Sigmoid colon (tissue), 7 donors: ENCODE results near the gene TTC39A. TPM values are rescaled to one million over a fixed set of nuclear protein-coding genes. Genes with fewer than 3 reads are reported as not detected.

Source experiments
- DNase-seq: peaks from one replicate; pipeline ENCODE4 v3.0.0-alpha.2; 2019
- H3K27ac ChIP-seq, 4 donors: fragments of 200-600 bp; sonication (generic); one replicate each; pipeline ENCODE4 v1.5.1; 2016 to 2019; ENCODE audit warnings: mild to moderate bottlenecking in 1 of 4
- H3K27me3 ChIP-seq, 3 donors: fragments of 200-600 bp; sonication (generic); one replicate each; pipeline ENCODE4 v1.5.1; 2019; ENCODE audit warnings: mild to moderate bottlenecking in 1 of 3
- H3K36me3 ChIP-seq, 4 donors: fragments of 200-600 bp; sonication (generic); one replicate each; pipeline ENCODE4 v1.5.1; 2016 to 2019
- H3K4me1 ChIP-seq, 4 donors: fragments of 200-600 bp; sonication (generic); one replicate each; pipeline ENCODE4 v1.5.1; 2017 to 2019
- H3K4me3 ChIP-seq, 4 donors: fragments of 200-600 bp; sonication (generic); one replicate each; pipeline ENCODE4 v1.5.1; 2017 to 2019; ENCODE audit warnings: mild to moderate bottlenecking in 2 of 4, moderate library complexity in 1 of 4
- H3K9me3 ChIP-seq, 4 donors: fragments of 200-600 bp in 3 of 4; sonication (generic) in 3 of 4; one replicate each; pipeline versions ENCODE4 v1.5.1 to v1.6.1; 2013 to 2019
- EP300 ChIP-seq, 4 donors: sonication (generic); formaldehyde crosslinking; IDR thresholded peaks; one replicate each; pipeline ENCODE4 v1.6.1; 2017; ENCODE audit warnings: antibody characterized with exemption in 4 of 4
- POLR2A ChIP-seq, 2 donors: fragments of 450-650 bp; IDR thresholded peaks; one replicate each; pipeline ENCODE4 v1.6.1; 2016; ENCODE audit warnings: antibody characterized with exemption in 2 of 2, mild to moderate bottlenecking in 2 of 2, moderate library complexity in 2 of 2
- POLR2AphosphoS5 ChIP-seq, 4 donors: sonication (generic); formaldehyde crosslinking; IDR thresholded peaks; one replicate each; pipeline ENCODE4 v1.6.1; 2017; ENCODE audit warnings: antibody characterized with exemption in 4 of 4
- WGBS, 2 donors: extraction: QIAGEN DNeasy Blood & Tissue Kit; methylation state at CpG; one replicate each; pipeline ENCODE4 v1.1.7; 2013; 5-methylcytosine and 5-hydroxymethylcytosine counted together
- intact Hi-C: fragments of 100-400 bp; cut with DNase I; formaldehyde crosslinking; loops from one replicate; pipeline ENCODE4 v1.15.1; 2023
- polyA plus RNA-seq, 3 donors: library from polyadenylated mRNA; stranded (reverse); fragments of 200-250 nt; gene quantifications; one replicate each; pipeline ENCODE4 v1.2.3, GENCODE V29; 2013
- total RNA-seq, 4 donors: library from RNA; depleted of rRNA; stranded (reverse); fragments of >200 nt; gene quantifications; one replicate each; pipeline ENCODE4 v1.1.0, GENCODE V29; 2016
- TF ChIP-seq, protein P1 (sequence below), 4 experiments: fragments of 450-650 bp in 3 of 4; fragments of 200-600 bp in 1 of 4; IDR thresholded peaks; one replicate each; pipeline ENCODE4 v1.5.1; 2016 to 2019; ENCODE audit warnings: antibody characterized with exemption in 4 of 4, mild to moderate bottlenecking in 3 of 4, moderate library complexity in 2 of 4
- donor health status: healthy with polysubstance abuse.
- donor health status: Bipolar disorder and iron deficiency.
- donor health status: healthy.

TTC39A gene
- total and polyA plus RNA-seq, 7 donors: under 0.01 to 71.7 (median 16.3) TPM; not detected in 1

DNA sequence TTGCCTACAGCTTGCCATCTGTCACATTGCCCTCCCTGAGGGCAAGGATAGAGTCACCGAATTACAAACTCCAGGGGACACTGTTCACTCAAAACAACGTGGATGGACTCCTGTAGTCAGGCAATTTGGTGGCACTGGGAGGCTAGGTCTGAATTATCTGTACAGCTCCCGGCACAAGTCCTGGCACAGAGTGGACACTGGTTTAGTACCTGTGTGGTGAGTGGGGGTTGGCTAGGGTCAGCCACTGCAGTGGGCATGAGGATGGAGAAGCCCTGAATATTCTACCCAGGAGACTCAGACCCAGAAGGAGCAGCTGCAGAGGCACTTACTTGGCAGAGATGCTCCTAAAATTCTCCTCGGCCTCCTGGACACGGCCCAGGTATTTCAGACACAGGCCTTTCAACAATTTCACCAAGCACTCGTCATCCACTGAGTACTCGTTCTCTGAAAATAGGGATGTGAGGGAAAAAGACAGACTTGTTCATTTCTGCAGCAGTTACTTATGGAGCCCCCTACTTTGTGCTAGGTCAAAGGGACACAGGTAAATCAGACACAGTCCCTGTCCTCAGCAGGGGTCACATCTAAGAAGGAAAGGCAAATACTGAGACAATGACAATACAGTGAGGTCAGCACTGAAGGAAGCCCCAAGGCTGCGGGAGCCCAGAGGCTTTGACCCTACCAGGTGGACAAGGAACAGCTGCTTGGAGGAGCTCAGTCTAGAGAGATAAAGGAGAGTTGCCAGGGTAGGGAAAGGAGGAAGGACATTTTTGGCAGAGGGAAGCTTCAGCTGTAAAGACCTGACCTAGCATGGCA lies 40.5 kb downstream of the TTC39A start:
- intact Hi-C loops: no loop called here

DNA sequence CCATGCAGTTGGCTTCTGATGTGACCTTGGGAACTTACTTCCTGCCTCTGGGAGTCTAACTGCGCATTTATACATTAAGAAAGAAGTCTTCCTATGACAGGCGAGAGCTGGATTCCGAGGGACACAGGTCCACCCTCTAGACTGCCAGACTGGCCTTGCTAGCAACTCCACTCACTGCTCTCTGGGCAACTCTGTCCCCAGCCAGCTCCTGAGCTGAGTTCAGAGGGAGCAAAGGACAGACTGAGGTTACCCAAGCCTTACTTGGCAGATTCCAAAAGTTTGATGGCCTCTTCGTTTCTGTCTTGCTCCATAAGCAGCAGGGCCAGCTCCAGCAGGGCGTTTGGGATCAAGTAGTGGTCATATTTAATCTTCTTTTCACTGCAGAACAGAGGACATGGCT lies 41.8 kb downstream of the TTC39A start:
- Histone ChIP-seq H3K27ac (no peak overlapping the region), H3K27me3 (no peaks in the 10 kb centered on the region), H3K9me3 (no peaks in the 10 kb centered on the region), H3K4me1 (no peaks in the 10 kb centered on the region), H3K36me3 (no peaks in the 10 kb centered on the region), H3K4me3 (no peak overlapping the region)
- TF ChIP-seq EP300 (IDR thresholded peaks at IDR 0.05) (no peak), POLR2AphosphoS5 (IDR thresholded peaks at IDR 0.05) (no peak), POLR2A (IDR thresholded peaks at IDR 0.05) (no peak)
- TF ChIP-seq, protein P1, sequence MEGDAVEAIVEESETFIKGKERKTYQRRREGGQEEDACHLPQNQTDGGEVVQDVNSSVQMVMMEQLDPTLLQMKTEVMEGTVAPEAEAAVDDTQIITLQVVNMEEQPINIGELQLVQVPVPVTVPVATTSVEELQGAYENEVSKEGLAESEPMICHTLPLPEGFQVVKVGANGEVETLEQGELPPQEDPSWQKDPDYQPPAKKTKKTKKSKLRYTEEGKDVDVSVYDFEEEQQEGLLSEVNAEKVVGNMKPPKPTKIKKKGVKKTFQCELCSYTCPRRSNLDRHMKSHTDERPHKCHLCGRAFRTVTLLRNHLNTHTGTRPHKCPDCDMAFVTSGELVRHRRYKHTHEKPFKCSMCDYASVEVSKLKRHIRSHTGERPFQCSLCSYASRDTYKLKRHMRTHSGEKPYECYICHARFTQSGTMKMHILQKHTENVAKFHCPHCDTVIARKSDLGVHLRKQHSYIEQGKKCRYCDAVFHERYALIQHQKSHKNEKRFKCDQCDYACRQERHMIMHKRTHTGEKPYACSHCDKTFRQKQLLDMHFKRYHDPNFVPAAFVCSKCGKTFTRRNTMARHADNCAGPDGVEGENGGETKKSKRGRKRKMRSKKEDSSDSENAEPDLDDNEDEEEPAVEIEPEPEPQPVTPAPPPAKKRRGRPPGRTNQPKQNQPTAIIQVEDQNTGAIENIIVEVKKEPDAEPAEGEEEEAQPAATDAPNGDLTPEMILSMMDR (IDR thresholded peaks at IDR 0.05): no peak
- WGBS, 2 donors: 89 to 93% methylated on average over 5 of the region's 5 CpGs
- DNase-seq: no peak
- intact Hi-C loops: no loop called here

More for the DNA sequence above, 40.5 kb downstream of the TTC39A start:
- H3K4me1 ChIP-seq: no peaks in the 10 kb centered on the region
- no peaks in the 10 kb centered on the region for H3K27me3 ChIP-seq
- H3K27ac ChIP-seq: no peak overlapping the region
- TF ChIP-seq, protein P1 (IDR thresholded peaks at IDR 0.05): no peak
- TF ChIP-seq POLR2A (IDR thresholded peaks at IDR 0.05) (no peak), EP300 (IDR thresholded peaks at IDR 0.05) (no peak), POLR2AphosphoS5 (IDR thresholded peaks at IDR 0.05) (no peak)
- WGBS, 2 donors: 91 to 92% methylated on average over 8 of the region's 8 CpGs
- no peak for DNase-seq
- no peaks in the 10 kb centered on the region for H3K36me3 ChIP-seq
- H3K9me3 ChIP-seq: no peaks in the 10 kb centered on the region
- H3K4me3 ChIP-seq: no peak overlapping the region

GRCh38 chr1:51287966-51288365 lies 42.4 kb downstream of the TTC39A start:
- intact Hi-C loops: no loop called here
- no peak for DNase-seq
- Histone ChIP-seq H3K27me3 (no peaks in the 10 kb centered on the region), H3K9me3 (no peaks in the 10 kb centered on the region), H3K27ac (no peak overlapping the region), H3K36me3 (no peaks in the 10 kb centered on the region), H3K4me3 (no peak overlapping the region), H3K4me1 (no peaks in the 10 kb centered on the region)
- TF ChIP-seq EP300 (IDR thresholded peaks at IDR 0.05) (no peak), POLR2AphosphoS5 (IDR thresholded peaks at IDR 0.05) (no peak), POLR2A (IDR thresholded peaks at IDR 0.05) (no peak)
- TF ChIP-seq, protein P1 (IDR thresholded peaks at IDR 0.05): no peak
- 94 to 95% methylated on average over 8 of the region's 8 CpGs for whole genome bisulfite sequencing, 2 donors

GRCh38 chr1:51285055-51285454 lies 45.3 kb downstream of the TTC39A start:
- WGBS, 2 donors: 76 to 89% methylated on average over 1 of the region's 1 CpG
- Histone ChIP-seq H3K27me3 (no peaks in the 10 kb centered on the region), H3K27ac (no peak overlapping the region), H3K9me3 (no peaks in the 10 kb centered on the region), H3K4me1 (no peaks in the 10 kb centered on the region), H3K36me3 (no peaks in the 10 kb centered on the region), H3K4me3 (no peak overlapping the region)
- no peak for DNase-seq
- TF ChIP-seq EP300 (IDR thresholded peaks at IDR 0.05): no peak
- no peak for TF ChIP-seq POLR2AphosphoS5 (IDR thresholded peaks at IDR 0.05)
- no peak for TF ChIP-seq POLR2A (IDR thresholded peaks at IDR 0.05)
- TF ChIP-seq, protein P1 (IDR thresholded peaks at IDR 0.05): no peak
- intact Hi-C loops: no loop called here
